MM.1S (cell line): ENCODE data around the gene CNTRL.

ENCODE experiments used
- DNase-seq: peaks from one replicate; pipeline ENCODE4 v3.0.0-alpha.2; 2015
- H2AFZ ChIP-seq: fragments of 300-600 bp; sonication (generic); 2 replicates; pipeline ENCODE4 v1.6.0; 2016; ENCODE audit warnings: antibody characterized with exemption, low read length
- H3F3A ChIP-seq: fragments of 300-600 bp; sonication (generic); 2 replicates; pipeline ENCODE4 v1.6.1; 2016; ENCODE audit warnings: mild to moderate bottlenecking, antibody characterized with exemption, low read length, moderate library complexity, mixed read lengths; ENCODE audit not compliant: insufficient read depth
- H3K27ac ChIP-seq: fragments of 300-600 bp; sonication (generic); 2 replicates; pipeline ENCODE4 v1.5.1; 2016; ENCODE audit warnings: mild to moderate bottlenecking, low read length
- H3K27me3 ChIP-seq: fragments of 300-600 bp; sonication (generic); replicated peaks from 2 replicates; pipeline ENCODE4 v1.6.0; 2016; ENCODE audit warnings: low read length; ENCODE audit not compliant: insufficient read depth
- H3K36me3 ChIP-seq: fragments of 300-600 bp; sonication (generic); replicated peaks from 2 replicates; pipeline ENCODE4 v1.6.1; 2016; ENCODE audit warnings: mild to moderate bottlenecking, low read length, mixed read lengths; ENCODE audit not compliant: insufficient read depth
- H3K4me1 ChIP-seq: fragments of 300-600 bp; sonication (generic); 2 replicates; pipeline ENCODE4 v1.6.1; 2016; ENCODE audit warnings: low read length, mixed read lengths
- H3K4me2 ChIP-seq: fragments of 300-600 bp; sonication (generic); 2 replicates; pipeline ENCODE4 v1.6.0; 2016; ENCODE audit warnings: low read depth, low read length
- H3K4me3 ChIP-seq: fragments of 300-600 bp; sonication (generic); 2 replicates; pipeline ENCODE4 v1.5.1; 2016; ENCODE audit warnings: low read length, mixed read lengths
- H3K79me2 ChIP-seq: fragments of 300-600 bp; sonication (generic); 2 replicates; pipeline ENCODE4 v1.6.1; 2016; ENCODE audit warnings: mixed run types, low read length, mixed read lengths
- H3K9ac ChIP-seq: fragments of 300-600 bp; sonication (generic); 2 replicates; pipeline ENCODE4 v1.6.1; 2016; ENCODE audit warnings: low read length, mixed read lengths
- H3K9me2 ChIP-seq: fragments of 300-600 bp; sonication (generic); replicated peaks from 2 replicates; pipeline ENCODE4 v1.6.1; 2016; ENCODE audit warnings: mild to moderate bottlenecking, low read length, mixed read lengths; ENCODE audit not compliant: insufficient read depth
- H3K9me3 ChIP-seq: fragments of 300-600 bp; sonication (generic); replicated peaks from 2 replicates; pipeline ENCODE4 v1.6.1; 2016; ENCODE audit warnings: mild to moderate bottlenecking, low read length, mixed read lengths; ENCODE audit not compliant: insufficient read depth
- H4K20me1 ChIP-seq: fragments of 300-600 bp; sonication (generic); 2 replicates; pipeline ENCODE4 v1.6.1; 2016; ENCODE audit warnings: mild to moderate bottlenecking, low read length, moderate library complexity, mixed read lengths; ENCODE audit not compliant: insufficient read depth
- EZH2 ChIP-seq: fragments of 300-600 bp; sonication (generic); optimal IDR thresholded peaks from 2 replicates; pipeline ENCODE3; 2017; ENCODE audit warnings: low read depth, mild to moderate bottlenecking, antibody characterized with exemption, low read length, mixed read lengths
- EZH2phosphoT487 ChIP-seq: fragments of 300-600 bp; sonication (generic); IDR thresholded peaks from 2 replicates; pipeline ENCODE4 v1.6.1; 2018; ENCODE audit warnings: antibody characterized with exemption, low read length
- TF ChIP-seq, protein P1 (sequence below): fragments of 300-600 bp; sonication (generic); IDR thresholded peaks from 2 replicates; pipeline ENCODE4 v1.5.1; 2016; ENCODE audit warnings: antibody characterized with exemption, low read length, mixed read lengths

CNTRL gene

DNA sequence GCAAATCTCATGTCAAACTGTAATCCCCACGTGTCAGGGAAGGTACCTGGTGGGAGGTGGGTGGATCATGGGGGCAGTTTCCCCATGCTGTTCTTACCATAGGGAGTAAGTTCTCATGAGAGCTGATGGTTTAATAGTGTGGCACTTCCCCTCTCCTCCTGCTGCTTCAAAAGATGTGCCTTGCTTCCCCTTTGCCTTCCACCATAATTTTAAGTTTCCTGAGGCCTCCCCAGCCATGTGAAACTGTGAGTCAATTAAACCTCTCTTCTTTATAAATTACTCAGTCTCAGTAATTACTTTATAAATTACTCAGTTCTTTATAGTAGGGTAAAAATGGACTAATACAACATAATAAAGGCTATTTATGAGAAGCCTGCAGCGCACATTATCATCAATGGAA is 7.1 kb upstream of the CNTRL start:
- Histone ChIP-seq H3F3A (peaks cover 12% of the 10 kb centered on the region), H4K20me1 (no peaks in the 10 kb centered on the region), H3K27ac (no peak overlapping the region), H3K4me1 (peaks cover 4% of the 10 kb centered on the region; the same call in 1 of the 2 replicates), H3K27me3 (no peaks in the 10 kb centered on the region), H2AFZ (no peak overlapping the region), H3K36me3 (no peaks in the 10 kb centered on the region), H3K9ac (no peak overlapping the region), H3K9me3 (no peaks in the 10 kb centered on the region), H3K9me2 (no peaks in the 10 kb centered on the region), H3K79me2 (no peaks in the 10 kb centered on the region), H3K4me3 (no peak overlapping the region), H3K4me2 (no peak overlapping the region)
- TF ChIP-seq, protein P1, sequence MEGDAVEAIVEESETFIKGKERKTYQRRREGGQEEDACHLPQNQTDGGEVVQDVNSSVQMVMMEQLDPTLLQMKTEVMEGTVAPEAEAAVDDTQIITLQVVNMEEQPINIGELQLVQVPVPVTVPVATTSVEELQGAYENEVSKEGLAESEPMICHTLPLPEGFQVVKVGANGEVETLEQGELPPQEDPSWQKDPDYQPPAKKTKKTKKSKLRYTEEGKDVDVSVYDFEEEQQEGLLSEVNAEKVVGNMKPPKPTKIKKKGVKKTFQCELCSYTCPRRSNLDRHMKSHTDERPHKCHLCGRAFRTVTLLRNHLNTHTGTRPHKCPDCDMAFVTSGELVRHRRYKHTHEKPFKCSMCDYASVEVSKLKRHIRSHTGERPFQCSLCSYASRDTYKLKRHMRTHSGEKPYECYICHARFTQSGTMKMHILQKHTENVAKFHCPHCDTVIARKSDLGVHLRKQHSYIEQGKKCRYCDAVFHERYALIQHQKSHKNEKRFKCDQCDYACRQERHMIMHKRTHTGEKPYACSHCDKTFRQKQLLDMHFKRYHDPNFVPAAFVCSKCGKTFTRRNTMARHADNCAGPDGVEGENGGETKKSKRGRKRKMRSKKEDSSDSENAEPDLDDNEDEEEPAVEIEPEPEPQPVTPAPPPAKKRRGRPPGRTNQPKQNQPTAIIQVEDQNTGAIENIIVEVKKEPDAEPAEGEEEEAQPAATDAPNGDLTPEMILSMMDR, result no peak
- DNase-seq, result no peak

DNA sequence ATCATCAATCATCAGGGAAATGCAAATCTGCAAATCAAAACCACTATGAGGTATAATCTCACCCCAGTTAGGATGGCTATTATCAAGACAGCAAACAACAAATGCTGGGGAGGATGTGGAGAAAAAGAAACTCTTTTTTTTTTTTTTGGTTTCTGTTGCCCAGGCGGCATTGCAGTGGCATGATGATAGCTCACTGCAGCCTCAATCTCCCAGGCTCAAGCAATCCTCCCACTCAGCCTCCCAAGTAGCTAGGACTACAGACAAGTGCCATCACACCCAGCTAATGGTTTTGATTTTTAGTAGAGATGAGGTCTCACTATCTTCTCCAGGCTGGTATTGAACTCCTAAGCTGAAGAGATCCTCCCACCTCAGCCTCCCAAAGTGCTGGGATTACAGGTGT is 5.4 kb upstream of the CNTRL start:
- Histone ChIP-seq H3K4me1 (peaks cover 14% of the 10 kb centered on the region), H3K79me2 (no peaks in the 10 kb centered on the region), H3K27ac (no peak overlapping the region), H3K9me3 (no peaks in the 10 kb centered on the region), H3K9ac (no peak overlapping the region), H4K20me1 (no peaks in the 10 kb centered on the region), H3K4me2 (no peak overlapping the region), H3K9me2 (no peaks in the 10 kb centered on the region), H3K36me3 (no peaks in the 10 kb centered on the region), H3K27me3 (no peaks in the 10 kb centered on the region), H3K4me3 (no peak overlapping the region), H3F3A (peaks cover 20% of the 10 kb centered on the region), H2AFZ (no peak overlapping the region)
- no peak for DNase-seq
- no peak for TF ChIP-seq EZH2
- TF ChIP-seq, protein P1, result no peak
- no peak for TF ChIP-seq EZH2phosphoT487

DNA sequence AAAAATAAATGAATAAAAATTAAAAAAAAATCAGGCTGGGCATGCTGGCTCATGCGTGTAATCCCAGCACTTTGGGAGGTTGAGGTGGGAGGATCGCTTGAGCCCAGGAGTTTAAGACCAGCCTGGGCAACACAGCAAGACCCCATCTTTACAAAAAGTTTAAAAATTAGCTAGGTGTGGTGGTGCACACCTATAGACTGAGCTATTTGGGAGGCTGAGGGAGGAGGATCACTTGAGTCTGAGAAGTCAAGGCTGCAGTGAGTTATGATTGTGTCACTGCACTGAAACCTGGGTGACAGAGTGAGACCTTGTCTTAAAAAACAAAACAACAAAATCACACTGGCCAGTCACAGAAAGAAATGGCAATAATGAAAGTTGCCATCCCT is 3.4 kb upstream of the CNTRL start:
- Histone ChIP-seq H3K9me2 (no peaks in the 10 kb centered on the region), H4K20me1 (no peaks in the 10 kb centered on the region), H3K4me1 (peaks cover 20% of the 10 kb centered on the region), H3K9me3 (no peaks in the 10 kb centered on the region), H3K9ac (peak overlapping the region; percentile 42), H3K4me3 (peak overlapping the region; percentile 59), H3K4me2 (peak overlapping the region; percentile 55), H2AFZ (peak overlapping the region; percentile 46), H3K27ac (peak overlapping the region; percentile 62), H3K79me2 (peaks cover 15% of the 10 kb centered on the region), H3F3A (peaks cover 24% of the 10 kb centered on the region), H3K36me3 (no peaks in the 10 kb centered on the region), H3K27me3 (no peaks in the 10 kb centered on the region)
- DNase-seq, result peak; percentile 36
- TF ChIP-seq, protein P1, result no peak
- TF ChIP-seq EZH2 (no peak), EZH2phosphoT487 (no peak)
